HepG2 (cell line): ENCODE measurements around the gene ZBTB7B. TPM values are rescaled to one million over a fixed set of nuclear protein-coding genes. Genes with fewer than 3 reads are reported as not detected.

Experiments used
- CBFB ChIP-seq: sonication (generic); formaldehyde crosslinking; IDR thresholded peaks from 2 replicates; pipeline ENCODE4 v1.4.0; 2020; ENCODE audit warnings: missing genetic modification reagents
- GPN1 ChIP-seq: sonication (generic); formaldehyde crosslinking; IDR thresholded peaks from 2 replicates; pipeline ENCODE4 v1.5.1; 2020; ENCODE audit warnings: missing genetic modification reagents, borderline replicate concordance
- HOXA5 ChIP-seq: sonication (generic); formaldehyde crosslinking; IDR thresholded peaks from 2 replicates; pipeline ENCODE4 v1.4.0; 2020; ENCODE audit warnings: missing genetic modification reagents
- MNT ChIP-seq: fragments of 450-650 bp; IDR thresholded peaks from 2 replicates; pipeline ENCODE4 v1.6.1; 2016
- MXD4 ChIP-seq: IDR thresholded peaks from 2 replicates; pipeline ENCODE4 v1.6.1; 2016; ENCODE audit warnings: mild to moderate bottlenecking, missing biosample characterization, missing genetic modification reagents
- POLR2A ChIP-seq, 2 experiments: IDR thresholded peaks; 2 replicates each; pipeline ENCODE4 v1.6.1; 2011; ENCODE audit warnings: low read depth in 2 of 2, low read length in 2 of 2, mild to moderate bottlenecking in 1 of 2, moderate library complexity in 1 of 2; ENCODE audit not compliant: insufficient read depth in 1 of 2
- SNRNP70 ChIP-seq: fragments of 200-400 bp; formaldehyde crosslinking; IDR thresholded peaks from 2 replicates; pipeline ENCODE4 v1.6.1; 2017; ENCODE audit warnings: mild to moderate bottlenecking, low read depth, low read length, moderate library complexity
- TRIM24 ChIP-seq: sonication (generic); formaldehyde crosslinking; IDR thresholded peaks from 2 replicates; pipeline ENCODE4 v1.8.0; 2022; ENCODE audit warnings: mild to moderate bottlenecking, missing genetic modification reagents
- ZNF292 ChIP-seq: sonication (generic); formaldehyde crosslinking; IDR thresholded peaks from 2 replicates; pipeline ENCODE4 v1.8.1; 2022; ENCODE audit warnings: mild to moderate bottlenecking, low read depth, missing genetic modification reagents, borderline replicate concordance
- ZNF598 ChIP-seq: sonication (generic); formaldehyde crosslinking; IDR thresholded peaks from 2 replicates; pipeline ENCODE4 v1.5.1; 2020; ENCODE audit warnings: mild to moderate bottlenecking, missing genetic modification reagents, borderline replicate concordance
- ZNF609 ChIP-seq: sonication (generic); formaldehyde crosslinking; IDR thresholded peaks from 2 replicates; pipeline ENCODE4 v1.4.0; 2020; ENCODE audit warnings: mild to moderate bottlenecking, missing genetic modification reagents, borderline replicate concordance
- ZNF891 ChIP-seq: sonication (generic); formaldehyde crosslinking; IDR thresholded peaks from 2 replicates; pipeline ENCODE4 v1.5.0; 2020; ENCODE audit warnings: mild to moderate bottlenecking, missing genetic modification reagents
- polyA plus RNA-seq, 8 experiments: library from polyadenylated mRNA; depleted of rRNA in 3 of 8; stranded (reverse) in 7 of 8; unstranded in 1 of 8; fragments of >200 nt; fragmentation: Illumina TruSeq in 4 of 8; extraction: Trizol in 4 of 8; gene quantifications; 2 replicates each; pipeline versions ENCODE4 v1.2.1 to v1.2.3, GENCODE V29; 2011 to 2016; ENCODE audit warnings: low read depth in 4 of 8, missing spikeins in 1 of 8, mixed read lengths in 1 of 8; ENCODE audit not compliant: insufficient read depth in 1 of 8
- total RNA-seq, 5 experiments: library from RNA; depleted of rRNA; stranded (reverse); fragments of >200 nt; fragmentation: Illumina TruSeq; extraction: Trizol; gene quantifications; 2 replicates each; pipeline ENCODE4 v1.2.3, GENCODE V29; 2016; ENCODE audit warnings: low read depth in 1 of 5
- TF ChIP-seq, protein P1 (sequence below): sonication (generic); formaldehyde crosslinking; IDR thresholded peaks from 2 replicates; pipeline ENCODE4 v1.5.1; 2020; ENCODE audit warnings: mild to moderate bottlenecking, missing genetic modification reagents, moderate library complexity
- TF ChIP-seq, protein P2 (sequence below): sonication (generic); formaldehyde crosslinking; IDR thresholded peaks from 2 replicates; pipeline ENCODE4 v1.4.0; 2020; ENCODE audit warnings: mild to moderate bottlenecking, missing genetic modification reagents
- TF ChIP-seq, protein P3 (sequence below): IDR thresholded peaks from 2 replicates; pipeline ENCODE4 v1.6.1; 2016

Gene ZBTB7B
- total and polyA plus RNA-seq, 2 of the 13 experiments (the other 11 are each of a cell fraction or from before 2014, with no cell fraction given), result 15.5 to 17.5 TPM

GRCh38 chr1:154982897-154983648 lies 19.5 kb upstream of the ZBTB7B start, which contains the start of gene FLAD1 (continued):
- TF ChIP-seq ZNF292 (CRISPR knock-in tag) (no peak), MNT (peak; percentile 92), TRIM24 (CRISPR knock-in tag) (no peak), POLR2A (IDR thresholded peaks at IDR 0.05; ENCODE audit: insufficient read depth in 1 of 2, low read depth in 2 of 2, low read length in 2 of 2) (peak; percentile 56 to 71; a peak in 3 of 4 replicates), GPN1 (CRISPR knock-in tag) (no peak), HOXA5 (peak; percentile 34; the same call in 1 of the 2 replicates), MXD4 (peak; percentile 89), CBFB (CRISPR knock-in tag) (no peak), ZNF598 (CRISPR knock-in tag) (no peak), ZNF891 (CRISPR knock-in tag) (no peak), ZNF609 (no peak), SNRNP70 (no peak)
- TF ChIP-seq, protein P1, sequence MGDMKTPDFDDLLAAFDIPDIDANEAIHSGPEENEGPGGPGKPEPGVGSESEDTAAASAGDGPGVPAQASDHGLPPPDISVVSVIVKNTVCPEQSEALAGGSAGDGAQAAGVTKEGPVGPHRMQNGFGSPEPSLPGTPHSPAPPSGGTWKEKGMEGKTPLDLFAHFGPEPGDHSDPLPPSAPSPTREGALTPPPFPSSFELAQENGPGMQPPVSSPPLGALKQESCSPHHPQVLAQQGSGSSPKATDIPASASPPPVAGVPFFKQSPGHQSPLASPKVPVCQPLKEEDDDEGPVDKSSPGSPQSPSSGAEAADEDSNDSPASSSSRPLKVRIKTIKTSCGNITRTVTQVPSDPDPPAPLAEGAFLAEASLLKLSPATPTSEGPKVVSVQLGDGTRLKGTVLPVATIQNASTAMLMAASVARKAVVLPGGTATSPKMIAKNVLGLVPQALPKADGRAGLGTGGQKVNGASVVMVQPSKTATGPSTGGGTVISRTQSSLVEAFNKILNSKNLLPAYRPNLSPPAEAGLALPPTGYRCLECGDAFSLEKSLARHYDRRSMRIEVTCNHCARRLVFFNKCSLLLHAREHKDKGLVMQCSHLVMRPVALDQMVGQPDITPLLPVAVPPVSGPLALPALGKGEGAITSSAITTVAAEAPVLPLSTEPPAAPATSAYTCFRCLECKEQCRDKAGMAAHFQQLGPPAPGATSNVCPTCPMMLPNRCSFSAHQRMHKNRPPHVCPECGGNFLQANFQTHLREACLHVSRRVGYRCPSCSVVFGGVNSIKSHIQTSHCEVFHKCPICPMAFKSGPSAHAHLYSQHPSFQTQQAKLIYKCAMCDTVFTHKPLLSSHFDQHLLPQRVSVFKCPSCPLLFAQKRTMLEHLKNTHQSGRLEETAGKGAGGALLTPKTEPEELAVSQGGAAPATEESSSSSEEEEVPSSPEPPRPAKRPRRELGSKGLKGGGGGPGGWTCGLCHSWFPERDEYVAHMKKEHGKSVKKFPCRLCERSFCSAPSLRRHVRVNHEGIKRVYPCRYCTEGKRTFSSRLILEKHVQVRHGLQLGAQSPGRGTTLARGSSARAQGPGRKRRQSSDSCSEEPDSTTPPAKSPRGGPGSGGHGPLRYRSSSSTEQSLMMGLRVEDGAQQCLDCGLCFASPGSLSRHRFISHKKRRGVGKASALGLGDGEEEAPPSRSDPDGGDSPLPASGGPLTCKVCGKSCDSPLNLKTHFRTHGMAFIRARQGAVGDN (CRISPR knock-in tag), result peak; percentile 76
- TF ChIP-seq, protein P2, sequence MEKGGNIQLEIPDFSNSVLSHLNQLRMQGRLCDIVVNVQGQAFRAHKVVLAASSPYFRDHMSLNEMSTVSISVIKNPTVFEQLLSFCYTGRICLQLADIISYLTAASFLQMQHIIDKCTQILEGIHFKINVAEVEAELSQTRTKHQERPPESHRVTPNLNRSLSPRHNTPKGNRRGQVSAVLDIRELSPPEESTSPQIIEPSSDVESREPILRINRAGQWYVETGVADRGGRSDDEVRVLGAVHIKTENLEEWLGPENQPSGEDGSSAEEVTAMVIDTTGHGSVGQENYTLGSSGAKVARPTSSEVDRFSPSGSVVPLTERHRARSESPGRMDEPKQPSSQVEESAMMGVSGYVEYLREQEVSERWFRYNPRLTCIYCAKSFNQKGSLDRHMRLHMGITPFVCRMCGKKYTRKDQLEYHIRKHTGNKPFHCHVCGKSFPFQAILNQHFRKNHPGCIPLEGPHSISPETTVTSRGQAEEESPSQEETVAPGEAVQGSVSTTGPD (CRISPR knock-in tag), result no peak
- TF ChIP-seq, protein P3, sequence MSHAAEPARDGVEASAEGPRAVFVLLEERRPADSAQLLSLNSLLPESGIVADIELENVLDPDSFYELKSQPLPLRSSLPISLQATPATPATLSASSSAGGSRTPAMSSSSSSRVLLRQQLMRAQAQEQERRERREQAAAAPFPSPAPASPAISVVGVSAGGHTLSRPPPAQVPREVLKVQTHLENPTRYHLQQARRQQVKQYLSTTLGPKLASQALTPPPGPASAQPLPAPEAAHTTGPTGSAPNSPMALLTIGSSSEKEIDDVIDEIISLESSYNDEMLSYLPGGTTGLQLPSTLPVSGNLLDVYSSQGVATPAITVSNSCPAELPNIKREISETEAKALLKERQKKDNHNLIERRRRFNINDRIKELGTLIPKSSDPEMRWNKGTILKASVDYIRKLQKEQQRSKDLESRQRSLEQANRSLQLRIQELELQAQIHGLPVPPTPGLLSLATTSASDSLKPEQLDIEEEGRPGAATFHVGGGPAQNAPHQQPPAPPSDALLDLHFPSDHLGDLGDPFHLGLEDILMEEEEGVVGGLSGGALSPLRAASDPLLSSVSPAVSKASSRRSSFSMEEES (CRISPR knock-in tag), result peak; percentile 74
